DOHH2 (cell line): ENCODE measurements around the gene MGARP.
"Not testable (repeated sequence)": the region's sequence is repeated elsewhere in the genome, so short reads cannot be mapped to it uniquely, and the experiment has no call there.

Experiments used
- H3F3A ChIP-seq: fragments of 200-600 bp; sonication (generic), shearing (Covaris generic); 2 replicates; pipeline ENCODE4 v1.6.0; 2016; ENCODE audit warnings: antibody characterized with exemption, mild to moderate bottlenecking; ENCODE audit not compliant: control insufficient read depth, insufficient read depth
- H3K27ac ChIP-seq: fragments of 200-600 bp; sonication (generic); 2 replicates; pipeline ENCODE4 v1.5.1; 2014; ENCODE audit warnings: low read depth, mild to moderate bottlenecking, low read length, moderate library complexity
- H3K27me3 ChIP-seq: fragments of 200-600 bp; sonication (generic); 2 replicates; pipeline ENCODE4 v1.6.1; 2014; ENCODE audit warnings: mild to moderate bottlenecking, low read length, mixed read lengths; ENCODE audit not compliant: control insufficient read depth
- H3K36me3 ChIP-seq: fragments of 200-600 bp; sonication (generic); 2 replicates; pipeline ENCODE4 v1.6.1; 2014; ENCODE audit warnings: mild to moderate bottlenecking, low read length, moderate library complexity, mixed read lengths; ENCODE audit not compliant: control insufficient read depth
- H3K4me1 ChIP-seq: fragments of 200-600 bp; sonication (generic); 2 replicates; pipeline ENCODE4 v1.6.1; 2014; ENCODE audit warnings: mild to moderate bottlenecking, low read length, mixed read lengths; ENCODE audit not compliant: control insufficient read depth
- H3K4me2 ChIP-seq: fragments of 200-600 bp; sonication (generic); 2 replicates; pipeline ENCODE4 v1.6.0; 2014; ENCODE audit warnings: mild to moderate bottlenecking, low read length, moderate library complexity
- H3K4me3 ChIP-seq: fragments of 200-600 bp; sonication (generic); 2 replicates; pipeline ENCODE4 v1.5.1; 2014; ENCODE audit warnings: mild to moderate bottlenecking, low read length, mixed read lengths
- H3K79me2 ChIP-seq: fragments of 200-600 bp; sonication (generic); 2 replicates; pipeline ENCODE4 v1.6.1; 2014; ENCODE audit warnings: mild to moderate bottlenecking, low read length, mixed read lengths; ENCODE audit not compliant: control insufficient read depth
- H3K9me2 ChIP-seq: fragments of 200-600 bp; sonication (generic); replicated peaks from 2 replicates; pipeline ENCODE4 v1.6.1; 2014; ENCODE audit warnings: mild to moderate bottlenecking, low read length, mixed read lengths; ENCODE audit not compliant: control insufficient read depth
- H3K9me3 ChIP-seq: fragments of 200-600 bp; sonication (generic); 2 replicates; pipeline ENCODE4 v1.6.1; 2014; ENCODE audit warnings: antibody characterized with exemption, low read length, mixed read lengths; ENCODE audit not compliant: control insufficient read depth, insufficient read depth
- H4K20me1 ChIP-seq: fragments of 200-600 bp; sonication (generic); 2 replicates; pipeline ENCODE4 v1.6.0; 2014; ENCODE audit warnings: low read depth, mild to moderate bottlenecking, antibody characterized with exemption, low read length, moderate library complexity; ENCODE audit not compliant: control insufficient read depth, insufficient read depth
- EZH2phosphoT487 ChIP-seq: fragments of 200-600 bp; sonication (generic); IDR thresholded peaks from 2 replicates; pipeline ENCODE4 v1.6.1; 2017; ENCODE audit warnings: borderline replicate concordance, mild to moderate bottlenecking, antibody characterized with exemption, low read length, moderate library complexity, mixed read lengths
- TF ChIP-seq, protein P1 (sequence below): fragments of 200-600 bp; sonication (generic); IDR thresholded peaks from one replicate; pipeline ENCODE4 v1.5.1; 2014; ENCODE audit warnings: antibody characterized with exemption, mild to moderate bottlenecking, low read depth, low read length; ENCODE audit not compliant: poor library complexity, severe bottlenecking

MGARP gene

DNA sequence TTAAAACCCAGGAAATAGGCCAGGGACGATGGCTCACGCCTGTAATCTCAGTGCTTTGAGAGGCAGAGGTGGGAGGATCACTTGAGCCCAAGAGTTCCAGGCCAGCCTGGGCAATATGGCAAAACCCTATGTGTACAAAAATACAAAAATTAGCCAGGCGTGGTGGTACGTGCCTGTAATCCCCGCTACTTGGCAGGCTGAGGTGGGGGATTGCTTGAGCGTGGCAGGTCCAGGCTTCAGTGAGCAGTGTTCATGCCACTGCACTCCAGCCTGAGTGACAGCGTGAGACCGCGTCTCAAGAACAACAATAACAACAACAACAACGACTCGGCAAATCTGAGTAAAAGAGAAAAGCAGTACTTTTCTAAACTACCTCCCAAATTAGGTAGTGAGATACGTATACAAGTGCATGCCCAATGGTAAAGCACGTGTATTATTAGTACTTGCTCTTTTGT, 35.2 kb upstream of the MGARP start:
- Histone ChIP-seq H3K79me2 (peaks cover 100% of the 10 kb centered on the region), H3K9me2 (no peaks in the 10 kb centered on the region), H4K20me1 (peaks cover 8% of the 10 kb centered on the region; the same call in 1 of the 2 replicates), H3K27me3 (no peaks in the 10 kb centered on the region), H3K4me1 (peaks cover 60% of the 10 kb centered on the region), H3K36me3 (peaks cover 59% of the 10 kb centered on the region), H3K4me2 (no peak overlapping the region), H3K4me3 (no peak overlapping the region), H3K27ac (no peak overlapping the region), H3K9me3 (peaks cover 4% of the 10 kb centered on the region; the same call in 1 of the 2 replicates), H3F3A (peaks cover 26% of the 10 kb centered on the region)
- no peak for TF ChIP-seq EZH2phosphoT487
- TF ChIP-seq, protein P1, sequence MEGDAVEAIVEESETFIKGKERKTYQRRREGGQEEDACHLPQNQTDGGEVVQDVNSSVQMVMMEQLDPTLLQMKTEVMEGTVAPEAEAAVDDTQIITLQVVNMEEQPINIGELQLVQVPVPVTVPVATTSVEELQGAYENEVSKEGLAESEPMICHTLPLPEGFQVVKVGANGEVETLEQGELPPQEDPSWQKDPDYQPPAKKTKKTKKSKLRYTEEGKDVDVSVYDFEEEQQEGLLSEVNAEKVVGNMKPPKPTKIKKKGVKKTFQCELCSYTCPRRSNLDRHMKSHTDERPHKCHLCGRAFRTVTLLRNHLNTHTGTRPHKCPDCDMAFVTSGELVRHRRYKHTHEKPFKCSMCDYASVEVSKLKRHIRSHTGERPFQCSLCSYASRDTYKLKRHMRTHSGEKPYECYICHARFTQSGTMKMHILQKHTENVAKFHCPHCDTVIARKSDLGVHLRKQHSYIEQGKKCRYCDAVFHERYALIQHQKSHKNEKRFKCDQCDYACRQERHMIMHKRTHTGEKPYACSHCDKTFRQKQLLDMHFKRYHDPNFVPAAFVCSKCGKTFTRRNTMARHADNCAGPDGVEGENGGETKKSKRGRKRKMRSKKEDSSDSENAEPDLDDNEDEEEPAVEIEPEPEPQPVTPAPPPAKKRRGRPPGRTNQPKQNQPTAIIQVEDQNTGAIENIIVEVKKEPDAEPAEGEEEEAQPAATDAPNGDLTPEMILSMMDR, result no peak

DNA sequence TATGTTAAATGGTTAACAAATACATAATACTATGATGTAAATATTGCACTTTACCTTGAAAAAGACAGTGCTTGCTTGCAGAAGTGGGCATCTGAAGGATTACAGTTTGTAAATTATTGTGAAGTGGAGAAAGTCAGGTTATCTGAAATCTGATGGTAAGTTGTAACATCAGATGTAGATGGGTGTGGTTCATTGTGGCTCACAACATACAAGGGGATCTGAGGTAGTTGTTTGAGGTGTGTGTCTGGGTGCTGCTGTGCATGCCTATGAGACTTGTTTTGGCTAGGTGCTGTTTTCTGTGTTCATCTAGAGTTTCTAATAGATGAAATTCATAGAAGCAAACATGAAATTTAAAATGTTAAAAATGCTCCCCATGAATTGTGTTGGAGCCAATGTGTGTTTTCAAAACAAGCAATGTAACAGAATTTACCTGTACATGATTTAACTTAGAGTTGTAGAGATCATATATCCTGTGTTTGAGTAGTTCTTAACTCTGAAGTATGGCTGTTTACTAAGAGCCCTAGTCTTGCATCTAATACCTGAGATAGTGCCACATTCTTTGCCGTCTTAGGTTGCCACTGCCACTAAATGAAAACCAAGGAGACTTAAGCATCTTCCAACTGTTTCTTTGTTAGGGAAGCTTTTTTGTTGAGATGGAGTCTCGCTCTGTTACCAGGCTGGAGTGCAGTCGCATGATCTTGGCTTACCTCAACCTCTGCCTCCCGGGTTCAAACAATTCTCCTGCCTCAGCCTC, 34.2 kb upstream of the MGARP start:
- H3K27ac ChIP-seq, result no peak overlapping the region
- H3K27me3 ChIP-seq, result no peaks in the 10 kb centered on the region
- peaks cover 62% of the 10 kb centered on the region for H3K36me3 ChIP-seq
- H3K4me2 ChIP-seq, result no peak overlapping the region
- H3K4me3 ChIP-seq, result no peak overlapping the region
- H3K9me2 ChIP-seq, result no peaks in the 10 kb centered on the region
- peaks cover 31% of the 10 kb centered on the region for H3F3A ChIP-seq
- H3K79me2 ChIP-seq, result peaks cover 100% of the 10 kb centered on the region
- peaks cover 4% of the 10 kb centered on the region; the same call in 1 of the 2 replicates for H3K9me3 ChIP-seq
- TF ChIP-seq, protein P1, result no peak
- TF ChIP-seq EZH2phosphoT487, result no peak
- peaks cover 8% of the 10 kb centered on the region; the same call in 1 of the 2 replicates for H4K20me1 ChIP-seq
- H3K4me1 ChIP-seq, result peaks cover 67% of the 10 kb centered on the region

DNA sequence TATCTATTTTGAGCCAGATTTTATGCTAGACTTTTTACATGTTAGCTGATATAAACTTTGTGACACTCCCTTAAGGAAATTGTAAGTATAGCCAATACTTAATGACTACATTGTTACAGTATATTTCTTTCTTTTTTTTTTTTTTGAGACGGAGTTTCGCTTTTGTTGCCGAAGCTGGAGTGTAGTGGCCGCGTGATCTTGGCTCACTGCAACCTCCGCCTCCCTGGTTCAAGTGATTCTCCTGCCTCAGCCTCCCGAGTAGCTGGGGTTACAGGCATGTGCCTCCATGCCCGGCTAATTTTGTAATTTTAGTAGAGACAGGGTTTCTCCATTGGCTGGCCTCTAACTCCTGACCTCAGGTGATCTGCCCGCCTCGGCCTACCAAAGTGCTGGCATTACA, 33.4 kb upstream of the MGARP start:
- H3K4me1 ChIP-seq, result peaks cover 68% of the 10 kb centered on the region
- not testable (repeated sequence) for H4K20me1 ChIP-seq, H3K9me3 ChIP-seq, H3K9me2 ChIP-seq, H3K27me3 ChIP-seq, H3K4me3 ChIP-seq
- H3F3A ChIP-seq, result peaks cover 31% of the 10 kb centered on the region
- H3K79me2 ChIP-seq, result peaks cover 100% of the 10 kb centered on the region
- H3K4me2 ChIP-seq, result peak overlapping the region; percentile 48
- H3K36me3 ChIP-seq, result peaks cover 60% of the 10 kb centered on the region
- peak overlapping the region; percentile 58 for H3K27ac ChIP-seq
